Fibroblast of mammary gland (primary cell): ENCODE data around the gene CLK4.

Experiments used
- DNase-seq: peaks from one replicate; pipeline ENCODE4 v3.0.0-alpha.2; 2010; ENCODE audit warnings: low read depth
- H3K4me3 ChIP-seq: 2 replicates; pipeline ENCODE4 v1.5.1; 2011; ENCODE audit warnings: low read depth, mild to moderate bottlenecking, low read length, moderate library complexity; ENCODE audit not compliant: control insufficient read depth
- TF ChIP-seq, protein P1 (sequence below): conservative IDR thresholded peaks from 2 replicates; pipeline ENCODE4 v1.5.1; 2011; ENCODE audit warnings: low read depth, low read length, inconsistent platforms; ENCODE audit not compliant: control insufficient read depth, insufficient read depth

CLK4 gene

DNA sequence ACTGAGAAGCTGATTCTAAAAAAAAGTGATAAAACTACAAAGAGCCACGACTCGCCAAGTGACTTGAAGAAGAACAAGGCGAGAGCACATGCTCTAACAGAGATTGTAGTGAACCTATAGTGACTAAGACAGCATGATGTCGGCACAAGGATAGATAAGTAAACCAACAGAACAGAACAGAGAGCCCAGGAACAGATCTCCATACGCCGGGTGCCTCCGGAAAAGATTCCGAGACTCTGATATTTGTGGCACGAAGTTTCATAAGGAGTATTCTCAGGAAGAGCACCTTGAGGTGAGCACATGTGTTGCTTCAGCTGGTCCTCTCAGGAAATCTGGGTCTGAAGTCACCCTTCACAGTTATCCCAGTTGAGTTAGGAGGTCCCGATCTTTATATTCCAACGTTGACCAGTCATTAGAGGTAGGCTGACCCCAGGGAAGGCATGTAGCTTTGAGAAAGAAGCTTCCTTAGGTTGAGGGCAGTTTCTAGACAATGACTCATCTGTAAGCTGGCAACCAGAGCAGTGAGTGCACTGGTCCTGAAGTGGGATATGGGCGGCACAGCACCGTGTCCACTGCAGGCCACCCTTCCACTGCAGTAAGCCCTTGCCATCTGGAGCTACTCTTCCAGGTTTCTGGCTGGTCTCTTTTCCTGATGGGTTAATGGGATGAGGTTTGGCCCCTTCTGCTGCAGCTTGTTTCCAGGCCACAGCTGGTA lies 13.6 kb upstream of the CLK4 start:
- DNase-seq, result no peak
- no peak overlapping the region for H3K4me3 ChIP-seq
- TF ChIP-seq, protein P1, sequence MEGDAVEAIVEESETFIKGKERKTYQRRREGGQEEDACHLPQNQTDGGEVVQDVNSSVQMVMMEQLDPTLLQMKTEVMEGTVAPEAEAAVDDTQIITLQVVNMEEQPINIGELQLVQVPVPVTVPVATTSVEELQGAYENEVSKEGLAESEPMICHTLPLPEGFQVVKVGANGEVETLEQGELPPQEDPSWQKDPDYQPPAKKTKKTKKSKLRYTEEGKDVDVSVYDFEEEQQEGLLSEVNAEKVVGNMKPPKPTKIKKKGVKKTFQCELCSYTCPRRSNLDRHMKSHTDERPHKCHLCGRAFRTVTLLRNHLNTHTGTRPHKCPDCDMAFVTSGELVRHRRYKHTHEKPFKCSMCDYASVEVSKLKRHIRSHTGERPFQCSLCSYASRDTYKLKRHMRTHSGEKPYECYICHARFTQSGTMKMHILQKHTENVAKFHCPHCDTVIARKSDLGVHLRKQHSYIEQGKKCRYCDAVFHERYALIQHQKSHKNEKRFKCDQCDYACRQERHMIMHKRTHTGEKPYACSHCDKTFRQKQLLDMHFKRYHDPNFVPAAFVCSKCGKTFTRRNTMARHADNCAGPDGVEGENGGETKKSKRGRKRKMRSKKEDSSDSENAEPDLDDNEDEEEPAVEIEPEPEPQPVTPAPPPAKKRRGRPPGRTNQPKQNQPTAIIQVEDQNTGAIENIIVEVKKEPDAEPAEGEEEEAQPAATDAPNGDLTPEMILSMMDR, result no peak

DNA sequence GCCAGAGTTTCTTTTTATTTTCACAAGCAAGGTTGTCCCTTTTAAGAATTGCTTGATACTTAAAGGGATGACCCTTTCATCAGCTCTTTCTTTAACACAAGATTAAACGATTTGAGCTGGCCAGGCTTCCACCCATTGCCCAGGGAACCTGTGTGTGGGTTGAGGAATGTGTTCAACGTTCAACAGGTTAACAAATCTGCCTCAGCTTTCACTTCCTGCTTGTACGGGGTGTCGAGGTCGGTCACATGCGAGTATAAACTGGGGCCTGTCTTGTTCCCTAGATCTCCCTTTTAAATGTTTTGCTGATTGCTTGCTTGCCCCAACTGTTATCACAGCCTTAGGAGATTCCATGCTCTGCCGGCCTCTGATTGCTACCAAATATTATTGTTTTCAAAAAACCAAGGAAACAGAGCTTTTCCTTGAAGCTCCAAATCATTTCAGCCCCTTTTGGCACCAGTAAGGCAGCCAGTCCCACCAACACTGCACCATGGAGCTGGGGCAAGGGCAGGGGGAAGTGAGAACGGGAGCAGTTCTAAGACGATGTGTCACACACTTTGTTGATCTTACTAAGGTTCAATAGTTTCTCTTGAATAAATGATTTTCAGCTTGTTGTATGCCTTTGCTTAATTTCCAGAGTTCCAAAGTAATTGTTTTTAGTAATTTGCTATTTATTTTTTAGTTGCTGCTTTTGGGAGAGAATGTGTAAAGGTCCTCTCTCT lies 10.7 kb upstream of the CLK4 start:
- TF ChIP-seq, protein P1, result no peak
- H3K4me3 ChIP-seq, result no peak overlapping the region
- no peak for DNase-seq

DNA sequence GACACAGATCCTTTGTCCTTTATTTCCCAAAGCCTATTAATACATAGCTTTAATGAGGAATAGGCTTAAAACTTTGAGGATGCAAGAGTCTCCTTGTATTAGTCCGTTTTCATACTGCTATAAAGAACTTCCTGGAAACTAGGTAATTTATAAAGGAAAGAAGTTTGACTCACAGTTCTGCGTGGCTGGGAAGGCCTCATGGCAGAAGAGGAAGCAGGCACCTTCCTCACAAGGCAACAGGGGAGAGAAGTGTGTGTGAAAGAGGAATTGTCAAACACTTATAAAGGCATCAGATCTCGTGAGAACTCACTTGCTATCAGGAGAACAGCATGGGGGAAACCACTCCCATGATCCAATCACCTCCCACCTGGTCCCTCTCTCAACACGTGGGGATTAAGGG lies 5.4 kb upstream of the CLK4 start:
- H3K4me3 ChIP-seq, result no peak overlapping the region
- TF ChIP-seq, protein P1, result no peak
- DNase-seq, result no peak

DNA sequence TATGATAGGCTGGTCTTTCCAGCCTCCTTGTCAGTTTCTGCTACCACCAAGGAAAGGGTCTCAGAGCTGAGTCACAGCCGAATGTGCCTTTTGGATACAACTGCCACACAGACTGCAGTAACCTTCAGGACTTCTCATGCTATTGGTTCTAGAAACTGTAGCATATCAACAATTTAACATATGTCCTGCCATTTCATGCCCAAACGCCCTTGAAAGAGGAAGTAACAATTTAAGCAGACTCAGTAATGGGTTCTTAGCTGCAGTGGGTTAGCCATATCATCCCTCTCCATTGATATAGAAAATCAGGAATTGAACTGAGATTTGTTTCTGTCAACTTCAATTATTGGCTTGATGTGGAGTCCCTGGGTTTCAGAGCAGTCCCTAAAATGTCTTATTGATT lies 4.1 kb upstream of the CLK4 start:
- no peak for DNase-seq
- TF ChIP-seq, protein P1, result no peak
- H3K4me3 ChIP-seq, result no peak overlapping the region

DNA sequence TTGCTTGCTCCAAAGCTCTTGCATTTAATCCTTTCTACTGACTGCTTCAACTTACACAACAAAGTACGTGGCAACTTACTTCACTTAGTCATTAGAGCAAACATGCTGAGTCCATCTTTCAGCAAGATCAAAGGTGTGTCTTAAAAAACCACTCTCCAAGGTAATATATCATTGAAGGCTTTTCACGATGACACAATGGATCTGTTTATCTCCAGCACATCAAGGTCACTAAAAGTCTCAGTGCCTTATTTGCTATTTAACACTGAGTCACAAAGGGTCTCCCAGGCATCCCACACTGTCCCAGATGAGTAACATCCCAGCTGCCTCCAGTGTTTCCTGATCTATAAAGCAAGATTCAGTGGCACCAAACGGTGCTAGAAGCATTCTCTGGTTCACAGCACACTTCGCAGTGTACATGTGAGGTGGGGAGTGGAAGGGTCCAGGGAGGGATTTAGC lies 3.7 kb upstream of the CLK4 start:
- H3K4me3 ChIP-seq, result no peak overlapping the region
- peak; percentile 81 for DNase-seq
- TF ChIP-seq, protein P1, result no peak

DNA sequence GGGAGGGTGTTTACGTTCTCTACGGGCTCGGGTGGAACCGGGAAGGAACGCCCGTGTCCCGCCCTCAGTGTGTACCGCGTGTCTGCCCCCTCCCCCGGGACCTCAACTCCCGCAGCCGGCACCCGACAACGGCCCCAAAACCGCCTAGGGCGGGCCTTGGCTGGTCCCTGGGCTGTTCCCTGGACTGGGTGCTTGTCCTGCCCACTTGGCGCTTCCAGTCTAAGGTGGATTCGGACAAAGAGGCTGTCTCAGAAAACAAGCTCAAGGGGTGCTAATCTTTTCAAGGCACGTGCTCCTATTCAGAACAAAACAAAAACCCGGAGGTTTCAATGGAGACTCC lies 379 bp upstream of the CLK4 start:
- TF ChIP-seq, protein P1, result no peak
- DNase-seq, result no peak
- H3K4me3 ChIP-seq, result peak overlapping the region; percentile 85
